ENCODE data around the gene SULT2A1.

DNA sequence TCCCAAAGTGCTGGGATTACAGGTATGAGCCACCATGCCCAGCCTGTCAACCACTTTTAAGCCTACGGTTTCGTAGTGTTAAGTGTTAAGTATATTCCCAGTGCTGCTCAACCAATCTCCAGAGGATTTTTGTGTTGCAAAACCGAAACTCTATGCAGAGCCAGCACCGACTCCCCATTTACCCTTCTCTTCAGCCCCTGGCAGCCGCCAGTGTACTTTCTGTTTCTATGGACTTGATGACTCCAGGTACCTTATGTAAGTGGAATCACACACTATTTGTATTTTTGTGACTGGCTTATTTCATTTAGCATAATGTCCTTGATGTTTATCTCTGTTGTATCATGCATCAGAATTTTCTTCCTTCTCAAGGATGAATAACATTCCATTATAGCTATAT is 1.1 kb downstream of the SULT2A1 start:
- TF ChIP-seq CTCF (IDR thresholded peaks at IDR 0.05; ENCODE audit: low read length): no peak
- TF ChIP-seq EZH2 (IDR thresholded peaks at IDR 0.05; ENCODE audit: borderline replicate concordance, low read length): no peak
